ENCODE results near the gene PLIN3.
"Not testable (repeated sequence)": the region's sequence is repeated elsewhere in the genome, so short reads cannot be mapped to it uniquely, and the experiment has no call there.

DNA sequence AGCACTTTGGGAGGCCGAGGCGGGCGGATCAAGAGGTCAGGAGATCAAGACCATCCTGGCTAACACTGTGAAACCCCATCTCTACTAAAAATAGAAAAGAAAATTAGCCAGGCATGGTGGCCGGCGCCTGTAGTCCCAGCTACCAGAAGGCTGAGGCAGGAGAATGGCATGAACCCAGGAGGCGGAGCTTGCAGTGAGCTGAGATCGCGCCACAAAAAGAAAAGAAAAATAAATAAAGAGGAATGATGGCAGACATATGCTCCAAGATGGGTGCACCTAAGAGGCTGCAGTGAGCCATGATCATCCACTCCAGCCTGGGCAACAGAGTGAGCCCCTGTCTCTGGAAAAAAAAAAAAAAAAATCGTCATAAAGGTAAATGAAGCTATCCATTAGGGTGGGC is 21.5 kb downstream of the PLIN3 start:
- TF ChIP-seq, protein P1, sequence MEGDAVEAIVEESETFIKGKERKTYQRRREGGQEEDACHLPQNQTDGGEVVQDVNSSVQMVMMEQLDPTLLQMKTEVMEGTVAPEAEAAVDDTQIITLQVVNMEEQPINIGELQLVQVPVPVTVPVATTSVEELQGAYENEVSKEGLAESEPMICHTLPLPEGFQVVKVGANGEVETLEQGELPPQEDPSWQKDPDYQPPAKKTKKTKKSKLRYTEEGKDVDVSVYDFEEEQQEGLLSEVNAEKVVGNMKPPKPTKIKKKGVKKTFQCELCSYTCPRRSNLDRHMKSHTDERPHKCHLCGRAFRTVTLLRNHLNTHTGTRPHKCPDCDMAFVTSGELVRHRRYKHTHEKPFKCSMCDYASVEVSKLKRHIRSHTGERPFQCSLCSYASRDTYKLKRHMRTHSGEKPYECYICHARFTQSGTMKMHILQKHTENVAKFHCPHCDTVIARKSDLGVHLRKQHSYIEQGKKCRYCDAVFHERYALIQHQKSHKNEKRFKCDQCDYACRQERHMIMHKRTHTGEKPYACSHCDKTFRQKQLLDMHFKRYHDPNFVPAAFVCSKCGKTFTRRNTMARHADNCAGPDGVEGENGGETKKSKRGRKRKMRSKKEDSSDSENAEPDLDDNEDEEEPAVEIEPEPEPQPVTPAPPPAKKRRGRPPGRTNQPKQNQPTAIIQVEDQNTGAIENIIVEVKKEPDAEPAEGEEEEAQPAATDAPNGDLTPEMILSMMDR (optimal IDR thresholded peaks at IDR 0.05 in 1 of 3, IDR thresholded peaks at IDR 0.05 in 1 of 3, conservative IDR thresholded peaks at IDR 0.05 in 1 of 3; ENCODE audit: extremely low read depth in 1 of 3, insufficient read depth in 2 of 3, low read length in 3 of 3), result not testable (repeated sequence)
- TF ChIP-seq EZH2 (IDR thresholded peaks at IDR 0.05; ENCODE audit: low read length), result not testable (repeated sequence)

Measured in keratinocyte (primary cell).